GM18499 (cell line): Measurements from ENCODE around the gene CREB5.

Experiments
- ATAC-seq: cut with Tn5 transposase; IDR thresholded peaks from one replicate; pipeline ENCODE4 v1.9.1; 2021; ENCODE audit warnings: moderate number of reproducible peaks; ENCODE audit not compliant: insufficient read depth, unreplicated experiment

Gene CREB5

DNA sequence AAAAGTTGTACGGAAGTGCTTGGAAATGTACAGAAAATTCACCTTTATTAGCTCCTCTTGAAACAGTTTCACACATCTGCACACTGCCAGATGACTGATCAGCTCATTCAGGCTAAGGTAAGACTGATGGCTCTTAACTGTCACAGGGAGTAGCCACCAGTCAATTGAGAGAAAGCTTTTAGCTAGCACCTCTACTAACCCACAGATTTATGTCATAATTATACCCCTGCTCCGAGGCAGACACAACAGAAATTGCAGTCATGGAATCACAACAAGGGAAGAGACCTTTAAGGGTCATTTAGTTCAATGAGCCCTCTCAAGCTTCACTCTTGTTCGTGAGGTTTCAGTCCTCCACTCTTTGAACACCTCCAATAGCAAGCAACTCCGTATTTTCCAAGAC lies 310.4 kb downstream of the CREB5 start:
- no peak for ATAC-seq

DNA sequence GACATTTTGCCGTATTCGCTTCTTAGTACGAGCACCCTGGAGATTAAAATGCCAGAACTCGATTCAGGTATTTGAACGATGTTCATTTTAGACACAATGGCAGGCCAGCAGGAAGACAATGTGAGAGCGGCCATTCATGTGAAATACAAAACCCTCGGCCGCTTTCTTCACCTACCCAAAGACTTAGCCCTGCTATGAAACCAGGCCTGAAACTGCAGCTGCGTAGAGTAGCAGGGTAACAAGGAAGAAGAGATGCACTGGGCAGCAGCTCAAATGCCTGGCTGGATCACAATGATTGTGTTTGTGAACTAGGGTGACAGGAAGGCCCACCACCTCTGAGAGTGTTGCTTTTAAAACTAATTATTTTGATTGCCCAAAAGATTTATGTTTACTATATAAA lies 311.0 kb downstream of the CREB5 start:
- ATAC-seq: no peak

DNA sequence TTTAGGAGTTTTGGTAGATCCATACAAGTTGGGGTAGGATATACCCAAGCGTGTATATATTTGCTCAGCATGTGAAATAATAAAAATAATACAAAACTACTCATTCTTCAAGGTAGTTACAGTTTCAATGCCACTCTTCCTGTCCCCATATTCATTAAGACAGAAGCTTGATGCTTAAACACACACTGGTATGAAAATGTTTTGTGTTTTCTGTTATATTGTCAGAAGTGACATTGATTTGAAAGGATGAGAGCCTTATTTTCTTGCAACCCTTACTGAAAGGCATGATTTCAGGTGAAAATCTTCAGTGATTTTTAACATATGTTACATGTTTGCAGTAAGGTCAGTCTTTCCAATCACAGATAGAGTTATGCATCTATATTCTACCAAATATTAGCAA lies 312.2 kb downstream of the CREB5 start:
- ATAC-seq: no peak

DNA sequence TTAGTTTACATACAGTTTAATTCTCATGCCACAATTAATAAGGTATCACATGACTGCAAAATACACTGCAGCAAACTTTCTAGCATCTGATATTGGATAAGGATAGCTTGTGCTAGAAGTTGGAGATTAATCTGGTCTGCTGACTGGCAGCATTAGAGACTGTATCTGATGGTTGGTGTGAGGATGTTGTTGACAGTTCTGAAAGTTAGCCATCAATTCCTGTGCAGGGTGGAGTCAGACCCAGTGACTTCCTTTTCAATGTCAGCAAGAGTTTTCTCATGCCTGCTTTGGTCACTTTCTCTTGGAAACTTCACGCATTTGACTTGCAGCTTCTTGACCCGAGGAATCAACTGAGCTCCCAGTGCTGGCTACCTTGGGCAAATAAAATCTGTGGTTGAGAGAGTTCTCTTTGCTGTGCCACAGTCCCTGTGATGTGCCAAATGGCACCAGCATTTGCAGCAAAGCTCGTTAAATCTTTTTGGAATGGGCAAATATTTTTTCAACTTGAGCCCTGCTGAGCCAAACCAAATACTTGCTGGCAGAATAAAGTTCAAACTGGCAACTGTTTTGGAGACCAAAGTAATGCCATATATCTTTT lies 312.8 kb downstream of the CREB5 start:
- no peak for ATAC-seq

DNA sequence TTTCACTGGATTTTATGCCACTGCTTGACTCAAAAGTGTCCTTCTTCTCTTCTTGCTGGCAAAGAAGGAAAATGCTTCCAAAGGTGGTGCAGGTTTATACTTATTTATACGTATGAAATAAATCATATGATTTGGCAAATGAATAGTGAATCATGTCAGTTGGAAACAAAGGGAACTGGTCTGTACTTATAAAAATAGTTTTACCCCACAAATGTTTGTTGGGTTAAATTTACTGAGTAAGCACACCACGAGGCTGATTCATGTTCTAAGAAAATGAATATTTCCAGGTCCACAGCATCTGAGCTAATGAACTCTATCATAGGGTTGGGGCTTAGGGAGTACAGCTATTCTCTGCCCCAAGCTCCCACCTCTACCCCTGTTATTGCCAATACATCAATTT lies 313.6 kb downstream of the CREB5 start:
- no peak for ATAC-seq

DNA sequence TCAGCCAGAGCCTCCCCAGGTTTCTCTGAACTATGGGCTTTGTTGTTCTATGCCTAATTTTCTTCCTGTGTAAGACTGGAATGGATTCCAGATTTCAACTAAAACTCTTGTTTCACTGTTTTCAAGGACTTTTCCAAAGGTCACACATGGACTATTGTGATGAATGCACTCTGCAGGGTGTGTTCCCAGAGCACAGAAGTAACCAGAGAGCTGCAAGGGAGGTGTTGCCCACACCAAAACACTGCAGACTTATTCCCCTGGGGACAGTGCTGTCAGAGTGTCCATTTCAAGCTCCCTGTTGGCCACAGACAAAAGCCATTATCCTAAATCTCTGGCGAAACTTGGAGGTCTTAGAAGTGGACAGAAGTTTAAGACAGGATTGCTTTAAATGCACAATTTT lies 314.2 kb downstream of the CREB5 start:
- no peak for ATAC-seq

DNA sequence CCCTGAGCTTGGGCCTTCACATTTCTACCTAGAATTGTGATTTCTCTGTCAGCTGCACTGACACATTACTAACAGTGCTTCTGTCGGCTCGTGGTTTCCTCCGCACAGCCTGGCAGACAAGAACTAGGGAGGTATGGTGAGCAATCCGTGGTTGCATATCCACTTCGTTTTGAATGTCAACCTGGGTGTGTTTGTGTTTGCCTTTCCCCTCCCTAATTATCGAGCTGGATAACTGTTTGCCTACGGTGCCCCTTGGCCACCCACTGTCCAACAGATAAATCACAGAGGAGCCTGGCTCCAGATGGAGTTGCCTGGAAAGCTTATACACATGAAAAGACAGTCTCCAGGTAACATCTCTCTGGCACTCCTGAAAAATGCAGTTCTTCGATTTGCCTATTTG lies 317.0 kb downstream of the CREB5 start:
- no peak for ATAC-seq

DNA sequence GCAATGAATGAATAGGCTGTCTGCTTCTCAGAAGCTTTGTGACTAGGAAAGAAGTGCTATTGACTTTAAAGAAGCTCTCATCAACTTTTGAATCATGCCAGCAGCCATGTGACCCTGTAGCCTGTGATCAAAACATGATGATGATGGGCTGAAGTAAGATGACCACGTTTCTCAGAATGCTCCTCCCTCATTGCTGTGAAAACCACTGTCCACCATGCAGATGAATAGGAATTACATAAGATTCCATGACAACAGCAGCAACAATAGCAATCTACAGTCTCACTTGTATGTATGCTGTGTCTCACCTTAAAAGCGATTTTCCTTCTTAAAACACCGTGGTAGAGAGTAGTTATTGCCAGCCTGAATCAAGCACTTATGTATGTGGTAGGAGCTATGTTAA lies 317.4 kb downstream of the CREB5 start:
- ATAC-seq: no peak

DNA sequence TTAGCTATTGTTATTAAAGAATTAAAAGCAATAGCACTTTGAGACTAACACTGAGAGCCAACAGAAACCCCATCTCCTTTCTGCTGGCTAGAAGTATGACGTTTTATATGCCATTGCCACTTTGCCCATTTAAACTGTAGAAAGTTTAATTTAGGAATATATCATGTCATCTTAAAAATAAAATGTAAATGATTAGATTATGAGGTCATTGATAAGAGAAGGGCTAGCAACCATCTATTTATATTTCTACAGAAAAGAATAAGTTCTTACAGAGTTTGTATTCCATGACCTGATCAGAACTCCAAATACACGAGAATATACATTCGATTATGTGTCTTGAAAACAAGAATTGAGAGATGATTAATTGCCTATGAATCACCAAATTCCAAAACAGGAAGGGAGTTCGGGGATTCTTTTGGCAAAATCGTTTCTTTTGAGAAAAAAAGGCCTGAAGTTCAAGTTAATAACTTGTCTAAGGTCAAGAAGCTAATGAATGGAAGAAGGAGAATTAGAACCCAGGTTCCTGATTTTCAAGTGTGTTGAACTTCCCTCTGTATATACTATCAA lies 318.9 kb downstream of the CREB5 start:
- ATAC-seq: no peak

DNA sequence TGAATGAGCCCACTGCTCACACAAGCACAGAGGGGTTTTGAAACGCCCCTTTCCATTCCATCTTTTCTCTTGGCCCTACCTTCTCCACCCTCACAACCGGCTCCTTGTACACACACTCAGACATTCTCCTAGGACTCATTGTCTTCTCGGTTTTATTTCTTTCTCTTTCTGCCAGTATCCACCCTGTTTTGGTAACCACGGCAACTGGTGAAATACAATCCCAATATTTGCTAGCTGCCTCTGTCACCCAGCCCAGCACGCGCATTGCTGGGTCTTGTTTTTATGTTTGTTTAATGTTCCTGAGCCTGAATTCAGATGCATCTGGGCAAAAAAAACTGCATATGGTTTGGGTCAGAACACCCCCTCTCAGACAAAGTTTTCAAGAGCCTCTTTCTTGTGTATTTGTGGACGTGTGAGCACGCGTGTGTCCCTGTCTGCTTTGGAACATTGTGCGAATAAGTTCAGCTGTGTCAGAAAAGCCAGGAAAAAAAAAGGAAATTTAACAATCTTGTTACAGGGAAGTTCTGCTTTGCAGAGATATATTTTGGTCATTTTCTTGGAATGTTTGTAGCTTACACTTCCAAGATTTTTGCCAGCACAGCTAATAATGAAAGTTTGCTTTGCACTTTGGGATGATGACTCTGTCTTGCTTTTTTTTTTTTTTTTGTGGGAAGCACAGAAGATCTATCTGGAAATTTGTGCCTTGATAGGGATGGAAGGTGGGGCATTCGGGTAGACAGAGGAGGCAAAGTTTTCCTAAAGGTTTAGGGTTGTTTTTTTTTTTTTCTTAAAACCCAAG lies 320.0 kb downstream of the CREB5 start:
- ATAC-seq: no peak

DNA sequence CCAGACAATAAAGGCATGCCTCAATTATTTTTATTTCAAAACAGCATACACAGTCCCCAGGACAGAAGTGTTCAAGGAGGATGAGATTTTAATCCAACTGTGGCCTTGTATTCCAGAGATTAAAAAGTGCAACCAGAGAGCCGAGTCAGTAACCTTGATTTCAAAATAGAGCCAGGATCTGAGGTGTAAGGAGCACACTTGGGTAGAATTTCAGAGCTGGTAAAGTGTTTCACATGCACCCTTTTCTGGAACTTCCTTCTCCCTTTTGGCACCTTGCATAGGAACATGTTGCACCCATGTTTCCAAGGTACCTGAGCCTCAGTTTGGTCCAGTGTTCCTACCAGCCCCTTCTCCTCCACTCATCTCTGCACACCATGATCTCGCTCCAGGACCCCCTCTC lies 320.7 kb downstream of the CREB5 start:
- no peak for ATAC-seq

DNA sequence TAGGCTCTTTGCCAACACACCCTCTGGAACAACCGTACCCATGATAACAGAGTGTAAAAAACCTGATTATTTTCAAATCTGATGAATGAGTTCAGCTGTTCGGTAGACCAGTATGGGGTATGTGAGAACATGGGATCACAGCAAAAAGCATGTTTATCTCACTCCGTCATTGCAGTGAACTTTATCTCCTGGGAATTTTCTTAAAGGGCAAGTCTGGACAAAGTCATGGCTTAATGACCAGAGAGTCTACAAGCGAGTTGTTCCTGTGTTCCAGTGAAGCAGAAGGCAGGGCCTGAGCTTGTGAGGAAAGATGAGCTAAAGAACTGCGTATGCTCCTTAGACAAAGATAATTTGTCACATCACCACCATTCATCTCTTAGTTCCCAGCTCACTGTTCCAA lies 326.1 kb downstream of the CREB5 start:
- no peak for ATAC-seq

DNA sequence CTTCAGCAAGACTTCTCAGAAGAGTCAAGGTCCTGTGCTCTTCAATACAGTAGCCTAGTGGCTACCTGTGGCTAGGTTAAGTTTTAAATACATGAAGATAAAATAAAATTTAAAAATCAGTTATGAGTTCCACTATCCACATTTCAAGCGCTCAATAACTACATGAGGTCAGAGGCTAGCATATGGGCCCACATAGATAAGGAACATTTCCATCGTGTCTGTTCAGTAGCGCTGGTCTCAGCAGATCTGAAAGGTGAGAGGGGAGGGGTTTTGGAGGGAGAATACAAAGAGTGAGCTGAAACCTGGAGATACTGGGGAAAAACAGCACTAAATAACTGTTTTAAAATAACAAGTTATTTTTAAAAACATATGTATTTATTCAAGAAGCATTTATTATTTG lies 326.8 kb downstream of the CREB5 start:
- no peak for ATAC-seq

DNA sequence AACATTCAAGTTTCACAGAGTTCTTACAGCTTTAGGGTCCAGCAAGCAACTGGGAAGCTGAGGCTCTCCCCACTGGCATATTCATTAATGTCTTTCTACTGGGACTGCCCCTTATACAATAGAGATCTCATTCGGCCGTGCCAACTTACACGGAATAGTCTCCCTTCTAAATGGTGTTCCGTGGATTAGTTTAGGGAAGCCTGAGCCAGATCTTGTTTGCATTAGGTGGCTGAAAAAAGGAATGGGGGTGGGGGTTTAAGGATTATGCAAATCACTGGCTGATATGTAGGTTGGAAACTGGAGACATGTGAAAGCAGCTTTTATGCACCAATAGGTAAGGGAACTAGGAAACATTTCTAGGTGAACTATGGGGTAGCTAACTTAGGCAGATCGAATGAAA lies 327.5 kb downstream of the CREB5 start:
- ATAC-seq: no peak

DNA sequence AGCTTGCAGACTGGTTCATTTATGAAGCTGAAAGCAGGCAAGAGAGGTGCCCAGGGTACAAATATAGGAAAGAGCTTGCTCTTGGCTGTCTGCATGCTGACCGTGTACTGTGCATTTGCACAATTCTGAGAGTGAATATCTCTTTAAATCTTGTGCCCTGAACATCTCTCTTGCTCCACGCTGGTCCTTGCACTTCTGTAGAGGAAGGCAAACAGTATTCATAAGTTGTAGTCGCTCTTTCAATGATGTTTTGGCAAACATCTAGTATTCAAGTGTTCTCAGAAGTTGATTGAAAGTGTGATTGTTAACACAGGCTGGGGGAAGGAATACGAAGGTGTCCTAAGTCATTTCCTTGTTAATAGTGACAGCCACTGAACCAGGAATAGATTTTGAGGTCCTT lies 332.6 kb downstream of the CREB5 start:
- ATAC-seq: no peak

DNA sequence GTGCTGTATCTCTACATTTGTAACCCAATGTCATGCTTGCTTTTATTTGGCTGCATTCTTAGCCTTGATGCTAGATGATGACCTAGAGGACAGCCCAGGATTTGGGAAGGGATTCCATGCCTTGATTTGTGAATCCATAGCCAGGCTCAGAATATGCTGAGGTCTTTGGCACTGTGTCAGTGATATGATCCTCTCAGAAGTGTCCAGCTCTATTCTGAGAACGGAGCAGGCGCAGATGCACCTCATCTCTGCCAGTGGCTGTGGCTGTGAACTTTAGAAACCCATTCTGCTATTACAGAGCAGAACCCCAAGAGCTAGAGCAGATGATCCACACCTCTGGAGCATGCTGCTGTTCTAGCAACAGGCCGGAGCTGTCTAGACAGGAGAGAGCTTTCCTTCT lies 333.0 kb downstream of the CREB5 start:
- ATAC-seq: no peak

DNA sequence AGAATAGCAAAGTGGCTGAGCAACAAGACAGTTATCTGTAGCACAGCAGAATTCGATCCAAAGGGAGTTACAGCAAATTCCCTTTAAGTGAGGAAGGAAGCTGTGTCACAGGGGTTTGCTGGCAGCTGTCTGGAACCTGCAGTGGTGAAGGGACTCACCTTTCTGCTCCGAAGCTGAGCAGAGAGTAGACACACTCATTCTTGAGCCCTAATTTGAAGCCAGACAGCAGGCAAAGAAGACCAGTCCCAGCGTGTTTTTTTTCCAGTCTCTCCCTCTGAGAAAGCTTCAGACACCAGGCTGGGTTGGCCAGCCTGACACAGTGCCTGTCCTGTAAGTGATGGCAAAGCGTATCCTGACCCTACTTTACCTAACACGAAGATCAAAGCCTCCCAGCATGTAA lies 335.1 kb downstream of the CREB5 start:
- ATAC-seq: no peak

DNA sequence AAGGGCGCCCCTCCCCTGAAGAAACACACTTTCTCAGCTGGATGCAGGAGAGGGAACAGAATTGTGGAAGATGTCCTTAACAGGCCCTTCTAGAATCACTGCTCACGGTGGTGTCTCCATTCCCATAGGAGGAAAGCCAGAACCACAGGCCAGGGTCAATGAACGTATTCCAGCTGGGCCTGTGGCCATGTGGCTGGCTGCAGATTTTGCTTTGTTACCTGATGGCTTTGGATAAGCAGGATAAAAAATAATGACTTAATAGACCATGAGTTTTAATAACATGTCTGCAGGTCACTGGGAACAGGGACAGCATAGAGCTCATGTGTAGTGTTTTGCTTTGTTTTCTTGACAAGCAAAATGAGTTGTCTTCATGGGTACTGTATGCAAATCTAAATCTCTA lies 335.5 kb downstream of the CREB5 start:
- no peak for ATAC-seq

DNA sequence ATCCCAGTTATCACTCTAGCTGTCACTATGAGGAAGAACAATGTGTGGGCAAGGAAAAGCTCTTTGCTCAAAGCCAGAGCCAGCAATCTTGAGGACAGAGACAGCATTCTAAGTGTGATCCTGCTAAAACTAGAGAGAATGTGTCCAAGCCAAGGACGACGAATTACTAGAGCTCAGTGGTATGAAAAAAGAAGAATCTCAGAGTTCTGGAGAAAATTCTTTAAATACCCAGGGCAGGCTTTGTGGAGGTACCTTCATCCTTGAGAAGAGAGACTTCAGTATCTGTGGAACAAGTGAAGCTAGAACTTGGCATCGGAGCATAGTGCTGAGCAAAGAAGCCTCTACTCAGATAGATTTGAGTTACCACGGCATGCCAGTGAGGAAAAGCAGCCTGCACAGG lies 336.0 kb downstream of the CREB5 start:
- no peak for ATAC-seq

DNA sequence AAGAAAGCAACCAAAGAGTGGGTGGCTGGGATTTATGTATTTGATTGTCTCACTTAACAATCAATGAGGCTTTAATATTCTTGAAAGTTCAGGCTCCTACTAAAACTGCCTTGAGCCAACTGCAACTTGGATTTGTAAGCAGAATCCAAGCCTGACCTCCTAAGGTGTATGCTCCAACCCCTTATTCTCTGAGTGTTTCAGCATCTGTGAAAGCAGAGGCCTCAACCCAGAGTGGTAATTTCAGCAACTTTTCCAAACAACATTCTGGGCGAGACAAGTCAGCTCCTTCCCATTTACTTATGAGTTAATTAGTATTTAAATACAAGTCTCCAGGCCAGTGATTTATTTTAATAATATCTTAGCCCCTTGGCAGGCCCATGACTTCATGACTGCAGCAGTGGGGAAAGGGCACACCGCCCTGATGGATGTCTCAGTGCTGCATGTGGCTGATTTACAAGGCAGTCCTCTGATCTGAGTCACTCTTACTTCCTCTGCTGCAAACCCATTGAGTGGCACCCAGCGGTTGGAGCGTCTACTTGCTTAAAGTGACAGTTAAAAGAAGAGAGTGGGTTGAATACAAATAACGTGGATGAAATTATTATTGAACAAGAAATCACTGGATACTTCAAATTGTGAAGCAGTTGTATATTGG lies 336.7 kb downstream of the CREB5 start:
- ATAC-seq: no peak

DNA sequence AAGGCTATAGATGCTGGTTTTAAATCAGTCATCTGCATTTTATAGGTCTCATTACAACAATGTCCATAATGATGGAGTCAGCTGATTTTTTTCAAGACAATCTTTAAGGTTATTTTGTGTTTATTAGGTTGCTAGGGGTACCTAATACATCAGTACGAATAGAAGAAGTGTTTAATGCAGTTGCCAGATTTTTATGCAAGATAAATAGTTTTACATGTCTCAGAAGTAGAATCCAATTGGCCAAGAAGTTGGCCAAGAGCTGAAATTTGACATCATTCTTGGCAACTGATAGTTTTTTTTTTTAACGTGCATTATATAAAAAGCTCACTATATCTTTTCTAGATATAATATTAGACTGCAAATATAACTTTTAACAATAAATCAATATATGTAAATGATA lies 337.3 kb downstream of the CREB5 start:
- no peak for ATAC-seq
